Panc1 (cell line): ENCODE results near the gene CNGA3. TPM values are rescaled to one million over a fixed set of nuclear protein-coding genes. Genes with fewer than 3 reads are reported as not detected.

Experiments
- ATAC-seq: fragments of 200-7000 bp; cut with Tn5 transposase; 2 replicates; pipeline ENCODE4 v1.9.1; 2020; ENCODE audit warnings: mild to moderate bottlenecking, moderate library complexity
- BruUV-seq: library from RNA; stranded (reverse); fragments of 400-500 nt; replicated peaks from 2 replicates; lab custom pipeline; 2021; lab: Mats Ljungman, UMichigan
- CTCF ChIA-PET: fragments of 300-600 bp; sonication (Branson Sonifier 250); formaldehyde crosslinking; loops from one replicate; lab custom pipeline; 2022; ENCODE audit warnings: antibody characterized with exemption; lab: Charles Lee
- POLR2A ChIA-PET: fragments of 300-600 bp; sonication (Branson Sonifier 250); formaldehyde crosslinking; loops from one replicate; lab custom pipeline; 2022; ENCODE audit warnings: antibody characterized with exemption; lab: Charles Lee
- DNase-seq: peaks from one replicate; pipeline ENCODE4 v3.0.0-alpha.2; 2010; ENCODE audit warnings: low read depth, low spot score
- H3K27ac ChIP-seq: 2 replicates; pipeline ENCODE4 v1.5.1; 2011; ENCODE audit warnings: mild to moderate bottlenecking, low read length, inconsistent platforms
- H3K27me3 ChIP-seq: fragments of 200-500 bp; sonication (Bioruptor generic); 2 replicates; pipeline ENCODE4 v1.6.0; 2014; ENCODE audit warnings: low read length, inconsistent platforms; ENCODE audit not compliant: control insufficient read depth, insufficient read depth
- H3K36me3 ChIP-seq: fragments of 200-500 bp; sonication (Bioruptor generic); 2 replicates; pipeline ENCODE4 v1.5.1; 2014; ENCODE audit warnings: inconsistent platforms, mild to moderate bottlenecking, low read length, moderate library complexity; ENCODE audit not compliant: control insufficient read depth, insufficient read depth
- H3K4me1 ChIP-seq: 2 replicates; pipeline ENCODE4 v1.5.1; 2011; ENCODE audit warnings: inconsistent platforms, mild to moderate bottlenecking, low read length, moderate library complexity; ENCODE audit not compliant: control insufficient read depth, insufficient read depth
- H3K4me3 ChIP-seq, 2 experiments: 2 replicates each; pipeline ENCODE4 v1.5.1; 2011 to 2012; ENCODE audit warnings: low read depth in 2 of 2, low read length in 2 of 2, mild to moderate bottlenecking in 2 of 2, inconsistent platforms in 1 of 2, moderate library complexity in 1 of 2
- H3K9me3 ChIP-seq: fragments of 200-500 bp; sonication (Bioruptor generic); 2 replicates; pipeline ENCODE4 v1.5.1; 2014; ENCODE audit warnings: low read depth, mild to moderate bottlenecking, inconsistent platforms, low read length, moderate library complexity; ENCODE audit not compliant: control insufficient read depth, insufficient read depth
- POLR2AphosphoS5 ChIP-seq: IDR thresholded peaks from 2 replicates; pipeline ENCODE4 v1.6.1; 2012; ENCODE audit warnings: mild to moderate bottlenecking, low read depth, low read length, moderate library complexity
- REST ChIP-seq, 2 experiments: IDR thresholded peaks; 2 replicates each; pipeline ENCODE4 v1.6.1; 2011 to 2012; ENCODE audit warnings: low read depth in 2 of 2, control low read depth in 1 of 2, low read length in 1 of 2, mild to moderate bottlenecking in 1 of 2, moderate library complexity in 1 of 2; ENCODE audit not compliant: insufficient read depth in 1 of 2
- SIN3A ChIP-seq: IDR thresholded peaks from 2 replicates; pipeline ENCODE4 v1.6.1; 2012; ENCODE audit warnings: low read depth, mild to moderate bottlenecking, low read length, moderate library complexity, borderline replicate concordance; ENCODE audit not compliant: insufficient read depth
- TCF7L2 ChIP-seq: IDR thresholded peaks from 2 replicates; pipeline ENCODE4 v1.6.1; 2011; ENCODE audit warnings: mild to moderate bottlenecking, low read depth, low read length, inconsistent platforms
- in situ Hi-C: cut with HindIII; loops from 2 replicates; pipeline ENCODE4 v1.10.0; 2016; ENCODE audit warnings: low sequenced_read_pairs, low pct_unique_long_range_greater_than_20kb
- intact Hi-C: fragments of 100-400 bp; cut with micrococcal nuclease; formaldehyde crosslinking; loops from one replicate; pipeline ENCODE4 v1.10.0; 2022; ENCODE audit not compliant: unreplicated experiment
- total RNA-seq: library from RNA; stranded (reverse); gene quantifications from one replicate; pipeline ENCODE4 v1.2.1, GENCODE V29; 2021; ENCODE audit not compliant: unreplicated experiment
- TF ChIP-seq, protein P1 (sequence below): fragments of 450-650 bp; IDR thresholded peaks from 2 replicates; pipeline ENCODE4 v1.5.1; 2017; ENCODE audit warnings: mild to moderate bottlenecking

The CNGA3 gene
- total RNA-seq, 1 experiment from 2014 or later, result not detected

- no peak for ATAC-seq
- ChIA-PET CTCF (no interaction called here), POLR2A (interaction anchor here (0.5 kb wide), 1 partner anchor 939 kb away, joined by 5 read pairs; no protein-coding TSS in a partner anchor)
- DNase-seq, result no peak
- TF ChIP-seq, protein P1, sequence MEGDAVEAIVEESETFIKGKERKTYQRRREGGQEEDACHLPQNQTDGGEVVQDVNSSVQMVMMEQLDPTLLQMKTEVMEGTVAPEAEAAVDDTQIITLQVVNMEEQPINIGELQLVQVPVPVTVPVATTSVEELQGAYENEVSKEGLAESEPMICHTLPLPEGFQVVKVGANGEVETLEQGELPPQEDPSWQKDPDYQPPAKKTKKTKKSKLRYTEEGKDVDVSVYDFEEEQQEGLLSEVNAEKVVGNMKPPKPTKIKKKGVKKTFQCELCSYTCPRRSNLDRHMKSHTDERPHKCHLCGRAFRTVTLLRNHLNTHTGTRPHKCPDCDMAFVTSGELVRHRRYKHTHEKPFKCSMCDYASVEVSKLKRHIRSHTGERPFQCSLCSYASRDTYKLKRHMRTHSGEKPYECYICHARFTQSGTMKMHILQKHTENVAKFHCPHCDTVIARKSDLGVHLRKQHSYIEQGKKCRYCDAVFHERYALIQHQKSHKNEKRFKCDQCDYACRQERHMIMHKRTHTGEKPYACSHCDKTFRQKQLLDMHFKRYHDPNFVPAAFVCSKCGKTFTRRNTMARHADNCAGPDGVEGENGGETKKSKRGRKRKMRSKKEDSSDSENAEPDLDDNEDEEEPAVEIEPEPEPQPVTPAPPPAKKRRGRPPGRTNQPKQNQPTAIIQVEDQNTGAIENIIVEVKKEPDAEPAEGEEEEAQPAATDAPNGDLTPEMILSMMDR, result no peak
- TF ChIP-seq REST (IDR thresholded peaks at IDR 0.05; ENCODE audit: insufficient read depth in 1 of 2, low read depth in 2 of 2, low read length in 1 of 2) (no peak), TCF7L2 (no peak), POLR2AphosphoS5 (no peak), SIN3A (no peak)
- H3K4me3 ChIP-seq, result no peak overlapping the region
- no peaks in the 10 kb centered on the region for H3K4me1 ChIP-seq
- H3K27me3 ChIP-seq, result peaks cover 14% of the 10 kb centered on the region
- no peaks in the 10 kb centered on the region for H3K36me3 ChIP-seq
- no peak overlapping the region for H3K27ac ChIP-seq
- intact Hi-C loops, result no loop called here
- in situ Hi-C loops, result no loop called here
- no TSS peak for BruUV-seq
- H3K9me3 ChIP-seq, result no peaks in the 10 kb centered on the region
These were observed 4.2 kb downstream of the CNGA3 start for GRCh38 chr2:98350411-98350810.

GRCh38 chr2:98355881-98356280 is 9.6 kb downstream of the CNGA3 start:
- ChIA-PET POLR2A (no interaction called here), CTCF (no interaction called here)
- Histone ChIP-seq H3K9me3 (no peaks in the 10 kb centered on the region), H3K27ac (no peak overlapping the region), H3K27me3 (peaks cover 6% of the 10 kb centered on the region; the same call in 1 of the 2 replicates), H3K36me3 (no peaks in the 10 kb centered on the region), H3K4me1 (peaks cover 6% of the 10 kb centered on the region), H3K4me3 (no peak overlapping the region)
- in situ Hi-C loops, result no loop called here
- TF ChIP-seq SIN3A (no peak), POLR2AphosphoS5 (no peak), REST (IDR thresholded peaks at IDR 0.05; ENCODE audit: insufficient read depth in 1 of 2, low read depth in 2 of 2, low read length in 1 of 2) (no peak), TCF7L2 (no peak)
- TF ChIP-seq, protein P1, result no peak
- DNase-seq (no peak), ATAC-seq (no peak)
- BruUV-seq, result no TSS peak
- intact Hi-C loops, result no loop called here
